Uterus (tissue), 2 donors: ENCODE results near the gene CCNDBP1.

Experiments
- POLR2A ChIP-seq, 2 donors: fragments of 450-650 bp; IDR thresholded peaks; one replicate each; pipeline ENCODE4 v1.6.1; 2016; ENCODE audit warnings: antibody characterized with exemption in 2 of 2, mild to moderate bottlenecking in 1 of 2, moderate library complexity in 1 of 2
- TF ChIP-seq, protein P1 (sequence below), 4 experiments: fragments of 200-600 bp in 2 of 4; fragments of 450-650 bp in 2 of 4; sonication (generic) in 2 of 4; IDR thresholded peaks; one replicate each; pipeline ENCODE4 v1.5.1; 2016 to 2019; ENCODE audit warnings: antibody characterized with exemption in 4 of 4, mild to moderate bottlenecking in 2 of 4, moderate library complexity in 1 of 4

DNA sequence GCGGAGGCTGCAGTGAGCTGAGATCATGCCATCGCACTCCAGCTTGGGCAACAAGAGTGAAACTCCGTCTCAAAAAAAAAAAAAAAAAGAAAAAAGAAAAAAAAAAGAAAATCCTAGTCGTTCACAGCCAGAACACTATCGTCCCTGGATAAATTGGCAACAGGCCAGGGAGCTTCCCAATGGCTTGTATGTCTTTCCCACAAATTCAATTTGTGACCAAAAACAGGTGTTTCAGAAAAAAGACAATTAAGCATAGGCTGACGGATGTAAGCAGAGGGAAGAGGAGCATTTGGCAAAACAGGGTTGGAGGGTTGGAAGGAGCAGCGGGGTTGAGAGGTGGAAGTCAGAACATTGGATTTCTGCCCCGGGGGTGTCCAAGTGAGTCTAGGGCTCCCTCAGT is 27.1 kb downstream of the CCNDBP1 start:
- TF ChIP-seq, protein P1, sequence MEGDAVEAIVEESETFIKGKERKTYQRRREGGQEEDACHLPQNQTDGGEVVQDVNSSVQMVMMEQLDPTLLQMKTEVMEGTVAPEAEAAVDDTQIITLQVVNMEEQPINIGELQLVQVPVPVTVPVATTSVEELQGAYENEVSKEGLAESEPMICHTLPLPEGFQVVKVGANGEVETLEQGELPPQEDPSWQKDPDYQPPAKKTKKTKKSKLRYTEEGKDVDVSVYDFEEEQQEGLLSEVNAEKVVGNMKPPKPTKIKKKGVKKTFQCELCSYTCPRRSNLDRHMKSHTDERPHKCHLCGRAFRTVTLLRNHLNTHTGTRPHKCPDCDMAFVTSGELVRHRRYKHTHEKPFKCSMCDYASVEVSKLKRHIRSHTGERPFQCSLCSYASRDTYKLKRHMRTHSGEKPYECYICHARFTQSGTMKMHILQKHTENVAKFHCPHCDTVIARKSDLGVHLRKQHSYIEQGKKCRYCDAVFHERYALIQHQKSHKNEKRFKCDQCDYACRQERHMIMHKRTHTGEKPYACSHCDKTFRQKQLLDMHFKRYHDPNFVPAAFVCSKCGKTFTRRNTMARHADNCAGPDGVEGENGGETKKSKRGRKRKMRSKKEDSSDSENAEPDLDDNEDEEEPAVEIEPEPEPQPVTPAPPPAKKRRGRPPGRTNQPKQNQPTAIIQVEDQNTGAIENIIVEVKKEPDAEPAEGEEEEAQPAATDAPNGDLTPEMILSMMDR (IDR thresholded peaks at IDR 0.05) = no peak
- no peak for TF ChIP-seq POLR2A (IDR thresholded peaks at IDR 0.05)
